Activated CD4-positive, alpha-beta T cell treated with anti-CD3 and anti-CD28 coated beads, Interleukin-2, amount 10 ng/mL, durations not matched to agents 7 days and 5 days (primary cell): Measurements from ENCODE around the gene SSR4. TPM values are rescaled to one million over a fixed set of nuclear protein-coding genes. Genes with fewer than 3 reads are reported as not detected.
A peak's percentile ranks its signal among the peaks of the same experiment; 100 is the strongest.
"Not testable (repeated sequence)": the region's sequence is repeated elsewhere in the genome, so short reads cannot be mapped to it uniquely, and the experiment has no call there.

ENCODE experiments used
- CTCF ChIA-PET: fragments of 350-600 bp; sonication (Branson Sonifier 250); formaldehyde crosslinking; loops from one replicate; lab custom pipeline; 2021; ENCODE audit warnings: antibody characterized with exemption; lab: Charles Lee
- POLR2A ChIA-PET: fragments of 350-600 bp; sonication (Branson Sonifier 250); formaldehyde crosslinking; loops from one replicate; lab custom pipeline; 2021; ENCODE audit warnings: antibody characterized with exemption; lab: Charles Lee
- DNase-seq: peaks from one replicate; pipeline ENCODE4 v3.0.0-alpha.2; 2020
- H3K27ac Mint-ChIP-seq: one replicate; pipeline ENCODE4 v1.8.0; 2021; ENCODE audit warnings: mild to moderate bottlenecking, moderate library complexity, mixed read lengths
- H3K27me3 Mint-ChIP-seq: one replicate; pipeline ENCODE4 v1.8.0; 2021; ENCODE audit warnings: mixed read lengths
- H3K36me3 Mint-ChIP-seq: one replicate; pipeline ENCODE4 v1.8.0; 2021; ENCODE audit warnings: low read depth, mixed read lengths
- H3K4me1 Mint-ChIP-seq: one replicate; pipeline ENCODE4 v1.8.0; 2021; ENCODE audit warnings: mixed read lengths
- H3K4me3 Mint-ChIP-seq: one replicate; pipeline ENCODE4 v1.8.0; 2021; ENCODE audit warnings: mild to moderate bottlenecking, moderate library complexity, mixed read lengths
- H3K9me3 Mint-ChIP-seq: one replicate; pipeline ENCODE4 v1.8.0; 2021; ENCODE audit warnings: mixed read lengths
- total RNA-seq, 2 experiments: library from RNA; stranded (reverse); gene quantifications; one replicate each; pipeline ENCODE4 v1.2.3, GENCODE V29; 2021

Gene SSR4
- 100 to 1,000 TPM; 193 to 203 TPM for total RNA-seq

- Mint-ChIP-seq H3K9me3 (no peaks in the 10 kb centered on the region), H3K4me1 (peaks cover 21% of the 10 kb centered on the region), H3K27me3 (no peaks in the 10 kb centered on the region), H3K27ac (peak within 1 kb of the TSS; percentile 92), H3K4me3 (peak within 1 kb of the TSS; percentile 93), H3K36me3 (peaks cover 11% of the 10 kb centered on the region)
- ChIA-PET POLR2A (no interaction called here), CTCF (interaction anchor here (0.7 to 1.0 kb wide), 2 partner anchors 10 to 24 kb away, joined by 3 read pairs; no protein-coding TSS in a partner anchor)
- DNase-seq = peak; percentile 93
Measured at GRCh38 chrX:153794018-153794896, at the start of gene SSR4, which contains the start of gene IDH3G. SSR4 (plus strand) TSS chrX:153794668; CDS start chrX:153794688, 20 bp downstream. IDH3G (minus strand) TSS chrX:153794375; CDS start chrX:153794326, 49 bp downstream.

GRCh38 chrX:153745067-153745433 lies 49.4 kb upstream of the SSR4 start:
- H3K27me3 Mint-ChIP-seq, POLR2A ChIA-PET: not testable (repeated sequence)
- H3K4me1 Mint-ChIP-seq = peaks cover 16% of the 10 kb centered on the region

GRCh38 chrX:153746359-153746758 lies 48.1 kb upstream of the SSR4 start:
- Mint-ChIP-seq H3K36me3 (no peaks in the 10 kb centered on the region), H3K9me3 (no peaks in the 10 kb centered on the region), H3K27ac (no peak overlapping the region), H3K27me3 (peaks cover 11% of the 10 kb centered on the region), H3K4me3 (no peak overlapping the region), H3K4me1 (peaks cover 4% of the 10 kb centered on the region)
- no peak for DNase-seq
- CTCF ChIA-PET = no interaction called here
- POLR2A ChIA-PET = no interaction called here

More at GRCh38 chrX:153745067-153745433, 49.4 kb upstream of the SSR4 start:
- H3K9me3 Mint-ChIP-seq, H3K36me3 Mint-ChIP-seq, H3K4me3 Mint-ChIP-seq, H3K27ac Mint-ChIP-seq, DNase-seq, CTCF ChIA-PET: not testable (repeated sequence)

- H3K4me1 Mint-ChIP-seq, H3K9me3 Mint-ChIP-seq, CTCF ChIA-PET, H3K36me3 Mint-ChIP-seq, DNase-seq, H3K4me3 Mint-ChIP-seq, POLR2A ChIA-PET, H3K27ac Mint-ChIP-seq: not testable (repeated sequence)
- peaks cover 11% of the 10 kb centered on the region for H3K27me3 Mint-ChIP-seq
Measured at GRCh38 chrX:153746991-153747390, 47.5 kb upstream of the SSR4 start.

GRCh38 chrX:153749017-153749416 lies 45.5 kb upstream of the SSR4 start:
- H3K27ac Mint-ChIP-seq, H3K4me3 Mint-ChIP-seq, H3K4me1 Mint-ChIP-seq, H3K36me3 Mint-ChIP-seq, POLR2A ChIA-PET, DNase-seq, H3K9me3 Mint-ChIP-seq: not testable (repeated sequence)
- CTCF ChIA-PET = interaction anchor here (0.6 kb wide), 1 partner anchor 50 kb away, joined by 4 read pairs; no protein-coding TSS in a partner anchor
- peaks cover 11% of the 10 kb centered on the region for H3K27me3 Mint-ChIP-seq

GRCh38 chrX:153750127-153750774 lies 44.2 kb upstream of the SSR4 start:
- Mint-ChIP-seq H3K4me3 (no peak overlapping the region), H3K36me3 (no peaks in the 10 kb centered on the region), H3K9me3 (no peaks in the 10 kb centered on the region), H3K4me1 (no peaks in the 10 kb centered on the region), H3K27me3 (peaks cover 10% of the 10 kb centered on the region), H3K27ac (no peak overlapping the region)
- CTCF ChIA-PET = no interaction called here
- POLR2A ChIA-PET = no interaction called here
- no peak for DNase-seq

GRCh38 chrX:153755136-153755535 lies 39.3 kb upstream of the SSR4 start:
- ChIA-PET CTCF (interaction anchor here (0.6 to 0.9 kb wide), 2 partner anchors 8 to 616 kb away, joined by 3 read pairs; no protein-coding TSS in a partner anchor), POLR2A (no interaction called here)
- H3K4me1 Mint-ChIP-seq = no peaks in the 10 kb centered on the region
- H3K27ac Mint-ChIP-seq = no peak overlapping the region
- DNase-seq = no peak
- no peaks in the 10 kb centered on the region for H3K36me3 Mint-ChIP-seq
- no peaks in the 10 kb centered on the region for H3K9me3 Mint-ChIP-seq
- H3K27me3 Mint-ChIP-seq = peaks cover 13% of the 10 kb centered on the region
- H3K4me3 Mint-ChIP-seq = no peak overlapping the region

- Mint-ChIP-seq H3K36me3 (no peaks in the 10 kb centered on the region), H3K27me3 (peaks cover 6% of the 10 kb centered on the region), H3K27ac (no peak overlapping the region), H3K9me3 (no peaks in the 10 kb centered on the region), H3K4me3 (no peak overlapping the region), H3K4me1 (peaks cover 8% of the 10 kb centered on the region)
- POLR2A ChIA-PET = no interaction called here
- DNase-seq = no peak
- CTCF ChIA-PET = interaction anchor here (0.5 to 1.2 kb wide), 2 partner anchors 187 to 410 kb away, joined by 3 to 4 read pairs; no protein-coding TSS in a partner anchor
Measured at GRCh38 chrX:153761863-153762262, 32.6 kb upstream of the SSR4 start.

- Mint-ChIP-seq H3K9me3 (no peaks in the 10 kb centered on the region), H3K4me3 (no peak overlapping the region), H3K27ac (no peak overlapping the region), H3K27me3 (peaks cover 1% of the 10 kb centered on the region), H3K36me3 (no peaks in the 10 kb centered on the region), H3K4me1 (peaks cover 8% of the 10 kb centered on the region)
- no peak for DNase-seq
- CTCF ChIA-PET = interaction anchor here (1.2 to 1.9 kb wide), 6 partner anchors 12 to 190 kb away, joined by 3 to 7 read pairs (median 4); no protein-coding TSS in a partner anchor
- POLR2A ChIA-PET = interaction anchor here (0.7 kb wide), 1 partner anchor 173 kb away, joined by 3 read pairs; no protein-coding TSS in a partner anchor
Measured at GRCh38 chrX:153762626-153763173, 31.8 kb upstream of the SSR4 start.

- Mint-ChIP-seq H3K27me3 (no peaks in the 10 kb centered on the region), H3K36me3 (no peaks in the 10 kb centered on the region), H3K4me3 (no peak overlapping the region), H3K4me1 (peaks cover 8% of the 10 kb centered on the region), H3K9me3 (no peaks in the 10 kb centered on the region), H3K27ac (no peak overlapping the region)
- POLR2A ChIA-PET = interaction anchor here (0.7 kb wide), 1 partner anchor 173 kb away, joined by 3 read pairs; no protein-coding TSS in a partner anchor
- CTCF ChIA-PET = interaction anchor here (0.7 to 1.9 kb wide), 13 partner anchors 8 to 189 kb away, joined by 3 to 7 read pairs (median 3); no protein-coding TSS in a partner anchor
- no peak for DNase-seq
Measured at GRCh38 chrX:153763298-153763932, 31.1 kb upstream of the SSR4 start.

GRCh38 chrX:153763989-153764755 lies 30.3 kb upstream of the SSR4 start, which contains the start of gene PLXNB3:
PLXNB3 (plus strand) TSS chrX:153764249; CDS start chrX:153765536, 1,287 bp downstream.
- DNase-seq = peak; percentile 75
- ChIA-PET POLR2A (no interaction called here), CTCF (interaction anchor here (0.7 to 1.9 kb wide), 10 partner anchors 9 to 189 kb away, joined by 3 to 7 read pairs (median 3); no protein-coding TSS in a partner anchor)
- Mint-ChIP-seq H3K27ac (no peak within 1 kb of the TSS), H3K4me3 (no peak within 1 kb of the TSS), H3K9me3 (no peaks in the 10 kb centered on the region), H3K36me3 (no peaks in the 10 kb centered on the region), H3K4me1 (peaks cover 8% of the 10 kb centered on the region), H3K27me3 (no peaks in the 10 kb centered on the region)
